GM13977 (cell line): ENCODE measurements around the gene RRP1.

Experiments
- DNase-seq: peaks from one replicate; pipeline ENCODE4 v3.0.0; 2012; ENCODE audit warnings: low spot score
- CTCF ChIP-seq: IDR thresholded peaks from 2 replicates; pipeline ENCODE4 v1.5.1; 2012; ENCODE audit warnings: mild to moderate bottlenecking, control low read depth; ENCODE audit not compliant: insufficient read depth; ENCODE audit errors: extremely low read depth, missing control alignments
- in situ Hi-C: fragments of 300-500 bp; cut with MboI; formaldehyde crosslinking; loops from one replicate; pipeline ENCODE4 v1.12.0; 2022; ENCODE audit warnings: low sequenced_read_pairs, low pct_unique_long_range_greater_than_20kb, mixed read lengths, inconsistent platforms; ENCODE audit not compliant: unreplicated experiment

The RRP1 gene

DNA sequence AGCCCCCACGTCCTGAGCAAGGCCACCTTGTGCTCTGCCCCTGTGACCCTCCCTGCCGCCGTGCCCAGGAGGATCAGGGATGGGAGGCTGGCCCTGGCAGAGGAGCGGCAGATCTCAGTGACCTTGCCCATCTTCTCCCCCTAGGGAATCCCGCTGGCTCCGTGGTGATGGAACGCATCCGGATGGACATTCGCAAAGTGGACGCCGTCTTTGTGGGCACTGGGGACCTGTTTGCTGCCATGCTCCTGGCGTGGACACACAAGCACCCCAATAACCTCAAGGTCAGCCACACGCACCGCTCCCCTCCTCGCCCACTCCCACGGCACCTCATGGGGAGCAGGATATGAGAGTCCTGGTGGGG lies 36.0 kb upstream of the RRP1 start:
- DNase-seq = no peak
- in situ Hi-C loops = no loop called here
- TF ChIP-seq CTCF = no peak

- in situ Hi-C loops = no loop called here
- no peak for TF ChIP-seq CTCF
- no peak for DNase-seq
Measured at GRCh38 chr21:43754948-43755781, 34.2 kb upstream of the RRP1 start.

- TF ChIP-seq CTCF = no peak
- in situ Hi-C loops = no loop called here
- DNase-seq = no peak
Measured at GRCh38 chr21:43755820-43756594, 33.4 kb upstream of the RRP1 start.

GRCh38 chr21:43757601-43758000 lies 31.8 kb upstream of the RRP1 start:
- in situ Hi-C loops = no loop called here
- TF ChIP-seq CTCF = no peak
- no peak for DNase-seq

GRCh38 chr21:43758111-43758641 lies 31.2 kb upstream of the RRP1 start:
- in situ Hi-C loops = no loop called here
- TF ChIP-seq CTCF = no peak
- no peak for DNase-seq

DNA sequence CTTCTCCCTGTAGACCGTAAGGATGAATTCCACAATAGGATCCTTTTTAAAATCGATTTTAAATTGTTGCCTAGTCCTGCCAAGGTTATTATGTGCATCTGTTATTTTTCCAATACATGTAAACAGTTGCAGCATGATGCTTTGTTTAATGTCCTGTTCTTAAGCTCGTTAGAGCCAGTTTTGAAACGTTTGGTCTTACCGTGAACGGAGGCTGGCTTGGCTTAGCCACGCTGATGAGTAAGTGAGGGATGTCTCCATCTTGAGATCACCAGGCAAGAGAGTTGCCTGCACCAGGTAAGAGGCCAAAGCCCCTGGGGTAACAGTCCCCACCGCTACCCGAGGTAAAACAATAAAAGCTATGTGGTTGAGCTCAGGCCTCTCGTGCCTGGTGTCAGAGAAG lies 30.6 kb upstream of the RRP1 start:
- TF ChIP-seq CTCF = no peak
- DNase-seq = no peak

More for the DNA sequence above, 30.6 kb upstream of the RRP1 start:
- in situ Hi-C loops = no loop called here
